DMS114 treated with DMSO at 0.1 percent for 48 hours (cell line): ENCODE results near the gene PTPDC1.

ENCODE experiments used
- DNase-seq: peaks from one replicate; lab custom pipeline; 2025; ENCODE audit not compliant: unreplicated experiment; lab: John Stamatoyannopoulos, UW

PTPDC1 gene

DNA sequence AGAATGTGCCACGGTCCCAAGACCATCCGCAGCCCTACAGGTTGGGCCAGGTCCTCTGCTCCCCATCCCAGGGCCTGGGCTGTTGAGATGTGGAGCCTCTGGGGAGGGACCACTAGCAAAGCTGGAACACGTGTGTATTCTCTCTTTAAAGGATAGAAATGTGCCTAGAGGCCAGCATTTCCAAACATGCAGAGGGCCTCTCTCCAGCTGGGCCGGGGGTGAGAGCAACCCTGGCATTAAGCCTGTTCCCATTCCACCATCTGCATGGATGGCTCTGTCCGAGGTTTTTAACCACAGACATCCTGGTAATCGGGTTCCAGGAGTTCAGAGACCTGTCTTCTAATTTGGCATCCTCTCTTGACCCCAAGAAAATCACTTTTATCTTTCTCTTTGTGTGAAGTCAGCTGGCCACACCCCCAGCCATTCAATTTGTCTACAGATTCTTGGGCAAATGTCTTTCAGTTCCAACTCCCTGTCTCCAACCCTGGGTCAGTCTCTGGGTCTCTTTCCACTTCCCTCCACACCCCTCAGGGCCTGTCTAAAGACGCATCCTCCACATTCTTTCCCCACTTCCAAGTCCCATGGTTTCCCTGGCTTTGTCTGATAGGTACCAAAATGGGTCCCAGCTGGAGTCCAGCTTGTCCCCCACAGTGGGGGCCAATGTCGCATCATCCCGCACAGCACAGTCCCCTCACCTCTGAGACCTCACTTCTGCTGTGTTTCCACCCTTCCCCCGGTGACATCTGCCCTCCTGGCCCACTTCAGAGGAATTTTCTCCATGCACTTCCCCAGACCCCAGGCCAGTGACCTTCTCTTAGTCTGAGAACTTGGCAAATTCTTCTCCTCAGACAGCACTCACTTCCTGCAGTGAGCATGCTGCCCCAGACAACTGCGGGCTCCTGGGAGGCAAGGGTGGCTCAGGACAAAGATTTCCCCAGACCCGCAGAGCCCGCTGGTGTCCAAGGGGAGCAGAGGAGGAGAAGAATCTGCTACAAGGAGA is 56.8 kb downstream of the PTPDC1 start:
- no peak for DNase-seq

DNA sequence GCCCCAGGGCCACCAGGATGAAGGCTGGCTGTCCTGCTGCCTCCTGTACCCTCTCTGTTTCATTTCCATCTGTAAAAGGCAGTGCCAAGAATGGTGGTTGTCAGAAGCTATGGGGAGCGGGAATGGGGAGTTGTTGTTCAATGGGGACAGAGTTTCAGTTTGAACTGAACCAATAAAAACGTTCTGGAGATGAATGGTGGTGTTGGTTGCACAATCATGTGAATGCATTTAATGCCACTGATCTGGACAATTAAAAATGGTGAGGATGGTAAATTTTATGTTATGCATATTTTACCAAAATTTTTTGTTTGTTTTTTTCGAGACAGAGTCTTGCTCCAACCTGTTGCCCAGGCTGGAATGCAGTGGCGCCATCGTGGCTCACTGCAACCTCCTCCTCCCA is 58.1 kb downstream of the PTPDC1 start:
- DNase-seq, result no peak

DNA sequence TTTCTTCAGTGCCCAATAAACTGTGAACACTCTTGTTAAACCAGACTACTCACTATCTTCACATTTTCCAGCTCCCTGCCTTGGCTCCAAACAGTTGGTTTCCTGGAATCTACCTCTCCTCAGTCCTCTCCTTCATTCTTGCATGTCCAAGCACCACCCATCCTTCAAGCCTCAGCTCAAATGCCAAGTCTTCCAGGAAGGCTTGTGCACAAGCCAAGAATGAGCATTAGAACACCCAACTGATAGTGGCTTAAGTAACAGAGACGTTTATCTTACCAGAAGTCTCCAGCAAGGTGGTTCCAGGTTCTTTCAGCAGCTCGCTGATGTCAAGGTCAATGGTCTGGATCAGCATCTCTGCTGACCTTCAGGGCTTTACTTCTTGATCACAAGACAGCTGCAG is 60.1 kb downstream of the PTPDC1 start:
- no peak for DNase-seq

DNA sequence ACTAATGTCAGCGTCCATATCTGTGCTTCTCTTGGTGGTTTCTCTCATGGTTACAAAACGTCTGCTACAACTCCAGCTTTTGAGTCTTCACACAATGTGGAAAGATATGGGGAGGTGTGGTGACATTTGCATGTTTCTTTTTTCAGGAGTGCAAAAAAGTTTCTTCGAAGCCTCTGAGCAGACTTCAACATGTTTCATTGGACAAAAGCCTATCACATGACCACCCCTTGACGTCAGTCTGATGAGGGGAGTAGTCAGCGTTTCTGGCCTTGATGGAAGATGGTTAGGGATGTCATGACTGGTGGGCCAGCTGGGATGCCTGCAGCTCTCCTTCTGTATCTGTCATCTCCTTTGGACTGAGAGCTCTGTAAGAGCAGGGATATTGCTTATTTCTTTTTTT is 61.4 kb downstream of the PTPDC1 start:
- DNase-seq, result no peak

DNA sequence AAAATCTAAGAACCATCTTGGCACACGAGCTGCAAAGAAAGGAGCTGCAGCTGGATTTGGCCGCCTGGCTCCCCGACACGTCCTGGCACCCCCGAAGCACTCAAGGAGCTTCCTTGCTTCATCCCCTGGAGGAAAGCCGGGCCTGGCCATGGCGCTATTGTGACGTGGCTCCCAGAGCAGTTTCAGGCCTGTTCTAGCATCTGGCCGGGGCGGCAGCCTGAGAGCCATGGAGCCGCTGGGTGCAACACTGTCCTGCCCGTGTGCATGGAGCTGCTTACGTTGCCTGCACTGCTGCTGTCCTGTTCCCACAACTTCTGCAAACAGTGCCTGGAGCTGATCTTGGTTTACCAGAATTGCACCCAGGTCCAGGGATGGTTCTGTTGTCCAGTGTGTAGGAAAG is 63.5 kb downstream of the PTPDC1 start:
- no peak for DNase-seq

DNA sequence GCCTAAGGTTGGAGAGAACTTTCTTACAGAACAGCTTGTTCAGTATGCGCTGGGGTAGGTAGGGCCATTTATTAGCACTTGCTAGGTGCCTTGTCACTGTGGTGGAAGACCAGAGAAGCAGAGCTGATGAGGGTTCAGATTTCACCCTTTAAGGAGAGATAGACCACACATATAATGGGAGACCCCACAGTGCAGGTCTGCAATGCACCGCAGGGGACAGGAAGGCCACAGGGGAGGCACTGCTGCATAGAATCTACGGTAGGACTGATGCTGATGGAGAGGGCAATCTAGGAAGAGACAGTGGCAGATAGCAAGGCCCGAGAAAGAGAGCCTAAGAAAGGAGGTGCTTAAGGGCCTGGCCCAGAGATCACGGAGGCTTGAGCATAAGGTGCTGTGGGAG is 64.2 kb downstream of the PTPDC1 start:
- no peak for DNase-seq

DNA sequence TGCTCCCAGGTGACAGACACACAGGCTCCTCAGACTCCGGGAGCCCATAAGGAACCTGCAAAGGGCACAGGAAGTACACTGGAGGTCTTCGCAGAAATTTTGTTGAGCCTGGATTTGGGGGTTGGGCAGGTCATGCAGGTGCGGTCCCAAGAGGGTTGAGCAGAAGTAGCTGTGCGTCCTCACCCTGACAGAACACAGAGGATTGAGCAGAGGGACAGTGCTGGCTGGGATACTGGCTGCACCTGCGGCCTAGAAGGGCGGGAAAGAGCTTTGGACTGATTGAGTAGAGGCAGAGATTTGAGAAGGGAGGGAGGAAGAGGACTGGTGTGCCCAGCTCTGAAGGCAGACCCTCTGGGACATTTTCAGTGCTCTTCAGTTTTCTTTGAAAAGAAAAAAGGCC is 65.4 kb downstream of the PTPDC1 start:
- no peak for DNase-seq

DNA sequence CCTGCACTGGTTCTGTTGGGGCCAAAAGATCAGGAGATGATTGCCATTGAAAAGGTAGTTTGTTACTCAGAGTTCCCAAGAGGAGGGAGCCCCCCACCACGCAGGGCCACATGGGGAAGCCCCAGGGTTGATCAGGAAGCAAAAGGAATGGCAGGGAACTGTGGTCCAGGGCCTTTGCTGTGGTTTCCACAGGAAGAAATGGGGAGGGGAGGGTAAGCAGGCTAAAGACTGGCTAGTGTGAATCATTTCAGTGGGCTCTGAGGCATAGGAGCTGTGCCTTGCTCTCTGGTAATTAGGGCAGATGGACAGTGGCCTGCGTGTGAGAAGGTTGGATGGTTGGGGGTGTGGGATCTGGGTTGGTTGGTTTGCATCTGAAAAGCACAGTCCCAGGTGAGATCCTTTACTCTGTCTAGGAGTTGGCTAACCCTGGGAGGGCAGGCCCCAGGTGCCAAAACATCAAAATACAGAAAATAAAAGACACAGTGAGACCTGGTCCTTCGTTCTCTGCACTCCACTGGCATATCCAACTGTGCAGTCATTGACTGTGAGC is 66.1 kb downstream of the PTPDC1 start:
- no peak for DNase-seq

DNA sequence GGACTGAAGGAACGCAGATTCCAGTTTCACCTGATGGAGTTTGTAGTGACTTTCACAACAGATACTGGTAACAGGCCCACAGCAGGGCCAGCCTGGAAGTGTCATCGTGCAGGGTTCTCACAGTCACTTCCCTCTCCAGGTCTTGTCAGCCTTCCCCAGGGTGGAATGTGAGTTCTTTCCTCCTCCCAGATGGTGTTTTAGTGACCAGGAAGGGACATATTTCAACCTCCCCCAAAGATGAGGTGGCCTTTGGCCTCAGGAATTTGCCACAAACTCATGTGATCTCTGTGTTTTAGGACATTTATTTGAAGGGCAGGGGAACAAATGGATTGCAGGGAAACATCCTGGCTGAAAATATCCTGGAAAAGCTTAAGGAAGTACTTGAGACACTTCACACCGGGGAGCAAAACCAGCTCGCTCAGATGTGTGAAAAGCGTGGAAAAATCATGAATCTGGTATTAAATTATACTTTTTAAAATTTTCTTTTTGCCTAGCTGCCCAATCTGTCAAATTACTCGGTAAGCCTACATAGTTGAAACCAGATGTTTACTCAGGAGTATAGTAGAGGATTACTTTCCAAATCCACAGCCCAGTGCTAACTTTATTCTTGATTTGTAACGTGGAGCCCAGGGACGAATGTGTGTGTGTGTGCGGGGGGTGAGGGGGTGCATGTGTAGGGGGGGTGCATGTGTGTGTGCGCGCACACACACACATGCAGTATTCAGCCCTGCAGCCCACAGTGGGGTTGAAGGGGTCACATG is 66.8 kb downstream of the PTPDC1 start:
- no peak for DNase-seq

DNA sequence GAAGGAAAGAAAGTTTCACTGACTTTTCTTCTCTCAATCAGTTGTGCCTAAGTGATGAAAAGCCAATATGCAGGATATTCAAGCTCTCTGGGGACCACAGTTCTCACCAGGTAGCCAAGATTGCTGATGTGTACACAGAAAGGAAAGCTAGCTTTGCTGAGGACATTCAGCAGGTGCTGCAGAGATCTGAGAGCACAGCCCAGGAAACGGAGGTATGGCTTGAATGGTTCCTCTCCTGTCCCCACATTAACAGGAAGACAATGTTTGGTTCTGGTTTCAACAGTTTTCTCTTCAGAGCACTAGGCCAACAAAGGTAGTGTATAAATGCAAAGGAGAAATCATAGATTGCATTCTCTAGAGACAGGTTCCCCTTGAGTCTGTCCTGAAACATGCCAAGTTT is 69.6 kb downstream of the PTPDC1 start:
- no peak for DNase-seq

DNA sequence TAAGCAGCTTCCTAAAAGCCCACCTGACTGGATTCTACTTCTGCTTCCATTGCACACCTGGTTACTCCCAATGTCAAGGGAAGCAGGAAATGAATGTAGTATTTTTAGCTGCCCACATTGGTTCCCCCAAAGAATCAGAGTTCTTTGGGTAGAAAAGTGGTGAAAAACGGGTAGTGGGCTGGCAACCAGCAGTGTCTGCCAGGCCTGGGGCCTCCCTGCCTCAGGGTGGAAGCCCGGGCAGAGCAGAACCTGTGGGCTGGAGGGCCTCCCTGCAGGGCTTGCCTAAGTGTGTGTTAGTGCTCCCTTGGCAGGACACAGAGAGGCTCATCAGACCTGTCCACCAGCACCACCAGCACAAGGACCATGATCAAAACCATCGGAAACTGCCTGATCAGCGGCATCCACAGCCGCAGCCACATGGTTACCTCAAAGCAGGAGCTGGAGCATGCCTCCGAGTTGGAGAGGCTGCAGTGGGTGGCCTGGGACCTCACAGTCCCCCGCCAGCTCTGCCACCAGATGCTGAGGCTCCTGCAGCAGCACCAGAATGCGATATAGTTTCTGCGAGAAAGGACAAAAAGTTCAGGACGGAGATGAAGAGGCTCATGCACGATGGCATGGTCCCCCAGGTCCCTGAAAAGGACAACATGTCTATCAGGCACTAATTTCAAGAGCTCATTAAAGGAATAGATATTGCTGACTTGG is 72.2 kb downstream of the PTPDC1 start:
- DNase-seq, result no peak

DNA sequence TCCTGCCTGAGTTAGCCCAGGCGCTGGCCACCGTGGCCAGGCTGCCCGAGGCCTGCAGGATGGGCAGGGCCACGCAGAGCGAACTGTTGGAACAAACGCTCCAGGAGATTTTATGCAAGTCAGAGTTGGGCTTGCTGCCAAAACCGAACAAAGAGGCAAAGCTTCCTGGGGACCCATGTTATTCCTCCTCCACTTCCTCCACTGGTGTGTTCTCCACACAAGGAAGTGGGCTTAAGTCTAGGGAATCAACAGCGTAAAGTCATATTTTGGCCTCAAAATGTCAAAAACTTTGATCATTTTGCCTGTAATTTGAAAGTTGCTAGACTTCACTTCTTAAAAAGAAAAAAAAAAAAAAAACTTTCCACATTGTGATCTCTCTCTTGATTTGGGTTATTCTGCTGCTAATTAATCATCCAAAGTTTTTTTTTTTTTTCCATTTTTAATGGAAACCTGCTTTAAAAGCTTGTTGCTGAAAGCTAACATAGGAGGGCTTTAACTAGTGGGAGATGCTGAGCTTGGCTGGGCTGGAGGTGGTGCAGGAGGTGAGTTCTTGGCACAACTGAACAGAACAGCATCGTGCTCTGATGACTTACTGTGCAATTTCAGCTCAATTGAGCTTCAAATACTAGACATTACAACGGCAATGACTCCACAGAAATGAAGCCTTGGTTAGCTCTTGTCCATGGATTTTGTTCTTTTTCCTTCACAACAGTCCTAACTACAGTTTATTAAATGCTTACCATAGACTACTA is 73.0 kb downstream of the PTPDC1 start:
- no peak for DNase-seq
